ENCODE data around the gene GADD45B. TPM values are rescaled to one million over a fixed set of nuclear protein-coding genes. Genes with fewer than 3 reads are reported as not detected.

The GADD45B gene
- total and polyA plus RNA-seq, 10 of the 15 experiments (the other 5 are each of a cell fraction or from before 2014, with no cell fraction given) = 2.4 to 180 (median 91.1) TPM

- ChIA-PET POLR2A (no interaction called here), CTCF (no interaction called here), SMC1A (ENCODE audit: uncharacterized antibody, unreplicated experiment) (no interaction called here), RAD21 (ENCODE audit: unreplicated experiment) (no interaction called here)
- ATAC-seq (no peak), DNase-seq (ENCODE audit: low read depth, low spot score) (no peak), FAIRE-seq (no peak)
- TF ChIP-seq BHLHE40 (IDR thresholded peaks at IDR 0.05; ENCODE audit: borderline replicate concordance in 1 of 2, low read depth in 2 of 2, low read length in 1 of 2) (peak; percentile 66 to 76; a peak in 3 of 4 replicates), IKZF2 (IDR thresholded peaks at IDR 0.05) (no peak), MYC (IDR thresholded peaks at IDR 0.05; ENCODE audit: insufficient read depth, insufficient read length, insufficient replicate concordance, low read length, severe bottlenecking) (peak; percentile 41), BCL3 (IDR thresholded peaks at IDR 0.05; ENCODE audit: borderline replicate concordance, insufficient read depth, low read depth, low read length, poor library complexity, severe bottlenecking) (peak; percentile 11), TCF3 (IDR thresholded peaks at IDR 0.05; ENCODE audit: borderline replicate concordance, insufficient read depth, low read depth, low read length) (peak; percentile 67; the same call in 1 of the 2 replicates), EED (IDR thresholded peaks at IDR 0.05; ENCODE audit: low read depth) (0 out of 2 replicates have a peak, but pooled peaks have one; percentile 19)
- Histone ChIP-seq H3K9ac (ENCODE audit: control insufficient read depth, insufficient read depth, low read length) (no peak overlapping the region), H4K20me1 (ENCODE audit: control insufficient read depth, insufficient read depth) (no peaks in the 10 kb centered on the region), H3K4me2 (ENCODE audit: control insufficient read depth, insufficient read depth) (no peak overlapping the region; the same call in 1 of the 2 replicates), H3K4me3 (no peak overlapping the region), H3K36me3 (ENCODE audit: control insufficient read depth in 2 of 2, insufficient read depth in 2 of 2, low read length in 1 of 2) (no peaks in the 10 kb centered on the region), H3K4me1 (ENCODE audit: control insufficient read depth, insufficient read depth, low read length) (peaks cover 30% of the 10 kb centered on the region), H2AFZ (ENCODE audit: control insufficient read depth, low read depth, low read length) (no peak overlapping the region), H3K79me2 (ENCODE audit: control insufficient read depth, insufficient read depth, low read length) (no peaks in the 10 kb centered on the region), H3K9me3 (replicated peaks; ENCODE audit: control insufficient read depth, insufficient read depth, low read length) (no peaks in the 10 kb centered on the region), H3K27ac (ENCODE audit: control insufficient read depth, insufficient read depth) (no peak overlapping the region), H3K27me3 (replicated peaks in 1 of 2; ENCODE audit: control insufficient read depth in 2 of 2, insufficient read depth in 2 of 2, low read length in 1 of 2) (peaks cover 0 to 7% of the 10 kb centered on the region in 2 experiments; a peak in 2 of 4 replicates)
- no TSS peak for BruUV-seq (replicated peaks)
- in situ Hi-C loops (cut with MboI) (no loop called here), intact Hi-C loops (cut with micrococcal nuclease; ENCODE audit: unreplicated experiment) (no loop called here)
- 1% methylated on average over 23 of the region's 23 CpGs for whole genome bisulfite sequencing (ENCODE audit: insufficient coverage, insufficient replicate concordance, low lambda C conversion rate, missing lambda C conversion rate)
Observed at GRCh38 chr19:2491130-2491801, 15.3 kb downstream of the GADD45B start.
